Measurements from ENCODE around the gene MAP3K14. TPM values are rescaled to one million over a fixed set of nuclear protein-coding genes. Genes with fewer than 3 reads are reported as not detected.

Gene MAP3K14
- total RNA-seq, 1 donor from 2014 or later: 5.7 TPM

DNA sequence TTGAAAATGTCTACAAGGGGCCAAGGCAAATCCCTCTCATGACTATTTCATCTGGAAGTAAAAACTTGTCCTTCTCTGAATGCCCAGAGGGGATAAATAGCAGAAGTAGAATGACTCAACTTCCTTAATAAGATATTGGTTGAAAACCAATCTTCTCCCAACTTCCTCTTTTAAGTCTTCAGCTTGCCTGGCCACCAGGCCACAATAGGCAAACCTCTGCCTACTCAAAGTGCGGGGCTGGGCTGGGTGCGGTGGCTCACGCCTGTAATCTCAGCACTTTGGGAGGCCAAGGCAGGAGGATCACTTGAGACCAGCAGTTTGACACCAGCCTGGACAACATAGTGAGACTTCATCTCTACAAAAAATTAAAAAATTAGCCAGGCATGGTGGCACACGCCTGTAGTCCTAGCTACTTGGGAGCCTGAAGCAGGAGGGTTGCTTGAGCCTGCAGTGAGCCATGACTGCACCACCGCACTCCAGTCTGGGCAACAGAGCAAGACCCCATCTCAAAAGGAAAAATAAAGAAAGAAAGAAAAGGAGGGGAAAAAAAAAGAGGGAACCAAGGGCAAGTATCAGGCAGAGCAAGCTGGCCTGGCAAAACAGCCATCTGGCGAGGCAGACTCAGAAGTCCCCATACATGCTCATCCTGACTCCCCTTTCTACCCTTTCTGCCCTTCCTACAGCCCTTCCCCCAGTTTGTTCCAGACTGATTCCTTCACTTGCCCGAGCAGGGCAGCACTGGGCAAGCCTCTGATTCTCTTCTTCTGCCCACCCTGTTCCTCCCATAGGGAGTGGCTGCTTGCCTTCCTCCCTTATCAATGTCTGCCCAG is 20.6 kb downstream of the MAP3K14 start:
- Mint-ChIP-seq H3K36me3 (ENCODE audit: unreplicated experiment) (no peaks in the 10 kb centered on the region), H3K4me1 (ENCODE audit: low read depth, unreplicated experiment) (peaks cover 39% of the 10 kb centered on the region), H3K9me3 (ENCODE audit: unreplicated experiment) (peaks cover 8% of the 10 kb centered on the region), H3K27me3 (ENCODE audit: unreplicated experiment) (peaks cover 7% of the 10 kb centered on the region), H3K27ac (ENCODE audit: unreplicated experiment) (no peak overlapping the region), H3K4me3 (ENCODE audit: unreplicated experiment) (no peak overlapping the region)
- DNase-seq: no peak
- TF ChIP-seq, protein P1, sequence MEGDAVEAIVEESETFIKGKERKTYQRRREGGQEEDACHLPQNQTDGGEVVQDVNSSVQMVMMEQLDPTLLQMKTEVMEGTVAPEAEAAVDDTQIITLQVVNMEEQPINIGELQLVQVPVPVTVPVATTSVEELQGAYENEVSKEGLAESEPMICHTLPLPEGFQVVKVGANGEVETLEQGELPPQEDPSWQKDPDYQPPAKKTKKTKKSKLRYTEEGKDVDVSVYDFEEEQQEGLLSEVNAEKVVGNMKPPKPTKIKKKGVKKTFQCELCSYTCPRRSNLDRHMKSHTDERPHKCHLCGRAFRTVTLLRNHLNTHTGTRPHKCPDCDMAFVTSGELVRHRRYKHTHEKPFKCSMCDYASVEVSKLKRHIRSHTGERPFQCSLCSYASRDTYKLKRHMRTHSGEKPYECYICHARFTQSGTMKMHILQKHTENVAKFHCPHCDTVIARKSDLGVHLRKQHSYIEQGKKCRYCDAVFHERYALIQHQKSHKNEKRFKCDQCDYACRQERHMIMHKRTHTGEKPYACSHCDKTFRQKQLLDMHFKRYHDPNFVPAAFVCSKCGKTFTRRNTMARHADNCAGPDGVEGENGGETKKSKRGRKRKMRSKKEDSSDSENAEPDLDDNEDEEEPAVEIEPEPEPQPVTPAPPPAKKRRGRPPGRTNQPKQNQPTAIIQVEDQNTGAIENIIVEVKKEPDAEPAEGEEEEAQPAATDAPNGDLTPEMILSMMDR (IDR thresholded peaks at IDR 0.05; ENCODE audit: partially characterized antibody, unreplicated experiment): no peak

DNA sequence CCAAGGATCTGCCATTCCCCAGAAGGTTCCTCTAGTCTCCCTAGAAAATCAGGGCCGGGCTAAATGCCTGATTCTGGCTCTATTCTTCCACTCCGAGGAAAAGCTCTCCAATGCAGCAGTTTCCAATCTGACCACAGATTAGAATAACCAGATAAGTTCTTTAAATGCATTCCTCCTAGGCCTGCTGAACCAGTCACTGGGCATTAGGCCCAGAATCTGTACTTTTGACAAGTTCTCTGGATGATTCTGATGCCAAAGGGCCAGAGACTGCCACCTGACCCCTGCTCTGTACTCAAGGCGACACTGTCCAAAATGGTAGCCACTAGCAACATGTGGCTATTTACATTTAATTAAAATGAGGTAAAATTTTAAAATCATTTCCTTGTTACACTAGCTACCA is 22.3 kb downstream of the MAP3K14 start:
- TF ChIP-seq, protein P1 (IDR thresholded peaks at IDR 0.05; ENCODE audit: partially characterized antibody, unreplicated experiment): no peak
- peaks cover 7% of the 10 kb centered on the region for H3K27me3 Mint-ChIP-seq (ENCODE audit: unreplicated experiment)

DNA sequence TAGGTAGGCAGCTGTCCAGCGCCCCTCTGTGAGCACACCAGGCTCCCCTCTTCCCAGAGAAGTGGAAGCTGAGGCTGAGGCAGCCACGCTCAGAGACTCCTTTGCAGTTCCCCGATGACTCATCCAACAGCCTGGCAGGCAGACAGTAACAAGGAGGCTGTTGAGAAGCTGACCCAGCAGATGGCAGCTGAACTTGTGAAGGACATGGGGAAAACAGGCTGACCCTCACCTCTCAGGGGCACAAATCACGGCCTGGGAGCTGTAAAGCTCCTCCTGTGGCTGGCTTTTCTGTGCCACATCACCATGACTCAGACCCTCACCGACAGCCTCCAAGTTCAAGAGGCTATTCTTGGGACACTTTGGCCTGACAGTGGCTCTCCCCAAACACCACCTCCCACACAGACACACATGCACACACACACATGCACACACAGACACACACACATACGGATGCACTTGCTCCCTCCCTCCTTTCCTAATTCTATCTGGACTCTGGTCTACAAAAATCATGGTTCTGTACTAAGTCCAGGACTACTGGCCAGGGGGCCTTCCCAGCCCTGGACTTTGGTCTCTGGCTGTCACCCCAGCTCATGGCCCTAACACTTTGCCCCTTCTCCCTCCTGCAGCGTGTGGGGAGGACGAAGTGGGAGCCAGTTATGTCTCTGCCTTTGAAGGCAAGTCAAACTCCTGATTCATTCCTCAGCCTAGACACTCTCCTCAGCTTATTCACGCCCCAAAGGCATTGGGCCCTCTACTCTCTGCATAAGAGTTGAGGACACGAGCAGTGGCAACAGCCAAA is 23.2 kb downstream of the MAP3K14 start:
- no peaks in the 10 kb centered on the region for H3K36me3 Mint-ChIP-seq (ENCODE audit: unreplicated experiment)

More for the DNA sequence above, 22.3 kb downstream of the MAP3K14 start:
- no peak for DNase-seq
- no peaks in the 10 kb centered on the region for H3K36me3 Mint-ChIP-seq (ENCODE audit: unreplicated experiment)
- no peak overlapping the region for H3K4me3 Mint-ChIP-seq (ENCODE audit: unreplicated experiment)
- peaks cover 39% of the 10 kb centered on the region for H3K4me1 Mint-ChIP-seq (ENCODE audit: low read depth, unreplicated experiment)
- no peak overlapping the region for H3K27ac Mint-ChIP-seq (ENCODE audit: unreplicated experiment)
- peaks cover 13% of the 10 kb centered on the region for H3K9me3 Mint-ChIP-seq (ENCODE audit: unreplicated experiment)

DNA sequence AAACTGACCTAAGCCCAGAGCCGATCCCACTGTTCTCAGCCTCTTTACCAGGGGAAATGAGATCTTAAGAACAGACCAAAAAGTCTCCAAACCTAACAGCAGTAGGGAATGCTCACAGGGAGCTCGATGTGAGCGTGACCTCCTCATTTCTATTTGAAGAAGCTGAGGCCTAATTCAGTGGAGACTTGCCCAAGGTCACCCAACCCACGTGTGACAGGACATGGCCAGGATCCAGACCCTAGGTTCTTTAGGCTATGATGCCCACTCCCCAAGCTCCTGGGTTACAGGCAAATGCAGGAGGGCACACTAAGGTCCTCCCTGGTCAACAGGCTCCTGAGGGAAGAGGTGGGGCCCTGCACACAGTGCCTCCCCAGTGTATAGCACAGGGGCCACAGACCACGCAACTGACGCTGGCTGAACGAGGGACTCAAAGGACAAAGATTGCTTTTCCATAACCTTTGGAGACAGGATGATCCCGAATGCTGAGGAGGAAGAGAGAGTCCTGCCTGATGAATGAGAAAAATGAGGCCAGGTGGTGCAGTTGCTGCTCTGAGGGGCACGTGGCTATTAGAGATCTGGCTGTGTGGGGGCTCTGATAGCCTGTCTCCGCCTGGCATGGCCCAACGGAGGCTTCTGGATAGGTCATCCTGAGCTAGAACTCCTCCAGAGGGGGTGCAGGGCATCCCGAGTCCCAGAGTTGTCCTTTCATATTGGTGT is 24.0 kb downstream of the MAP3K14 start:
- peaks cover 30% of the 10 kb centered on the region for H3K4me1 Mint-ChIP-seq (ENCODE audit: low read depth, unreplicated experiment)
- H3K9me3 Mint-ChIP-seq (ENCODE audit: unreplicated experiment): peaks cover 5% of the 10 kb centered on the region
- DNase-seq: no peak
- H3K36me3 Mint-ChIP-seq (ENCODE audit: unreplicated experiment): no peaks in the 10 kb centered on the region
- peak overlapping the region; percentile 34 for H3K4me3 Mint-ChIP-seq (ENCODE audit: unreplicated experiment)
- no peaks in the 10 kb centered on the region for H3K27me3 Mint-ChIP-seq (ENCODE audit: unreplicated experiment)
- TF ChIP-seq, protein P1 (IDR thresholded peaks at IDR 0.05; ENCODE audit: partially characterized antibody, unreplicated experiment): no peak
- H3K27ac Mint-ChIP-seq (ENCODE audit: unreplicated experiment): peak overlapping the region; percentile 92

More for the DNA sequence above, 23.2 kb downstream of the MAP3K14 start:
- peaks cover 5% of the 10 kb centered on the region for H3K9me3 Mint-ChIP-seq (ENCODE audit: unreplicated experiment)
- H3K27me3 Mint-ChIP-seq (ENCODE audit: unreplicated experiment): peaks cover 2% of the 10 kb centered on the region
- peak; percentile 50 for DNase-seq
- H3K4me3 Mint-ChIP-seq (ENCODE audit: unreplicated experiment): no peak overlapping the region
- peaks cover 35% of the 10 kb centered on the region for H3K4me1 Mint-ChIP-seq (ENCODE audit: low read depth, unreplicated experiment)
- H3K27ac Mint-ChIP-seq (ENCODE audit: unreplicated experiment): peak overlapping the region; percentile 92
- TF ChIP-seq, protein P1 (IDR thresholded peaks at IDR 0.05; ENCODE audit: partially characterized antibody, unreplicated experiment): no peak
